Measurements from ENCODE around the gene CCDC102B.

GRCh38 chr18:68826121-68826520 lies 28.2 kb downstream of the CCDC102B start:
- TF ChIP-seq POLR2AphosphoS5 (IDR thresholded peaks at IDR 0.05; ENCODE audit: low read depth, low read length) (no peak), TAF1 (IDR thresholded peaks at IDR 0.05; ENCODE audit: borderline replicate concordance, low read depth, low read length) (no peak)

Measured in GM12892 (cell line).